Subcutaneous abdominal adipose tissue (tissue), 5 donors: ENCODE measurements around the gene SPATA3.

Source experiments
- H3K27ac ChIP-seq: one replicate; pipeline ENCODE4 v1.7.0; 2013; ENCODE audit warnings: low read depth, mild to moderate bottlenecking, inconsistent platforms, low read length, moderate library complexity
- H3K27me3 ChIP-seq, 5 donors: one replicate each; pipeline ENCODE4 v1.7.0; 2013; ENCODE audit warnings: low read length in 5 of 5, inconsistent platforms in 1 of 5; ENCODE audit not compliant: control insufficient read depth in 5 of 5, insufficient read depth in 4 of 5
- H3K36me3 ChIP-seq, 5 donors: one replicate each; pipeline ENCODE4 v1.7.0; 2013; ENCODE audit warnings: low read length in 5 of 5; ENCODE audit not compliant: control insufficient read depth in 5 of 5, insufficient read depth in 5 of 5
- H3K4me1 ChIP-seq, 5 donors: one replicate each; pipeline ENCODE4 v1.7.0; 2013; ENCODE audit warnings: low read length in 5 of 5, mild to moderate bottlenecking in 3 of 5, moderate library complexity in 1 of 5; ENCODE audit not compliant: control insufficient read depth in 5 of 5, insufficient read depth in 5 of 5
- H3K4me3 ChIP-seq, 5 donors: one replicate each; pipeline ENCODE4 v1.7.0; 2013; ENCODE audit warnings: low read length in 5 of 5, low read depth in 1 of 5
- H3K9ac ChIP-seq, 5 donors: one replicate each; pipeline ENCODE4 v1.7.0; 2013; ENCODE audit warnings: low read length in 5 of 5, mild to moderate bottlenecking in 4 of 5, moderate library complexity in 3 of 5
- H3K9me3 ChIP-seq, 5 donors: one replicate each; pipeline ENCODE4 v1.7.0; 2013; ENCODE audit warnings: low read length in 5 of 5; ENCODE audit not compliant: control insufficient read depth in 5 of 5
- donor health status: healthy.
- donor health status: healthy.
- donor health status: healthy.
- donor health status: healthy.
- donor health status: healthy.

Gene SPATA3

GRCh38 chr2:231043796-231044195 lies 47.9 kb downstream of the SPATA3 start:
- Histone ChIP-seq H3K9ac (no peak overlapping the region), H3K4me3 (no peak overlapping the region), H3K27me3 (peaks cover 3 to 24% (median 17%) of the 10 kb centered on the region in 5 donors), H3K9me3 (no peaks in the 10 kb centered on the region), H3K27ac (no peak overlapping the region), H3K4me1 (peaks cover 0 to 4% (median 0%) of the 10 kb centered on the region in 5 donors), H3K36me3 (no peaks in the 10 kb centered on the region)

DNA sequence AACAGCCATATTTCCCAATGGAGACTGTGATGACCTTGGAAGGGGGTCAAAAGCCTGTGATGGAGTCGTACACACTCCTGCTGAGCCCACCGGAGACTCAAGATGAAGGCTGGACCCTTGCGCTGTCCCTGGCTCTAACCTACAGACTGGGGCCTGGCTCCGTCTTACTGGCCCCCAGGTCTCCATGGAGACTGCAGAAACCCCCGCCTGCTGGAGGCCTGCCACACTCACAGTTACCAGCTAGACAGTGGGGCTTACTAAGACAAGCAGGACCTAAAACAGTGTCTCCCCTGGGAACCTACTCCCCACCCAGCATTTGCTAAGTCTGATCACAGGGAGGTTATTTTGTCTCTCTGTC lies 51.0 kb downstream of the SPATA3 start:
- H3K4me1 ChIP-seq = peaks cover 0 to 13% (median 10%) of the 10 kb centered on the region in 5 donors
- H3K9ac ChIP-seq = peak overlapping the region in 1 of 5 donors; percentile 10
- H3K4me3 ChIP-seq = no peak overlapping the region
- peaks cover 0 to 7% (median 4%) of the 10 kb centered on the region in 5 donors for H3K27me3 ChIP-seq
- no peaks in the 10 kb centered on the region for H3K36me3 ChIP-seq
- H3K27ac ChIP-seq = no peak overlapping the region
- H3K9me3 ChIP-seq = no peaks in the 10 kb centered on the region

GRCh38 chr2:231047274-231047922 lies 51.5 kb downstream of the SPATA3 start:
- H3K4me3 ChIP-seq = no peak overlapping the region
- peaks cover 2 to 17% (median 14%) of the 10 kb centered on the region in 5 donors for H3K4me1 ChIP-seq
- peaks cover 0 to 7% (median 2%) of the 10 kb centered on the region in 5 donors for H3K27me3 ChIP-seq
- no peaks in the 10 kb centered on the region for H3K36me3 ChIP-seq
- H3K27ac ChIP-seq = no peak overlapping the region
- H3K9me3 ChIP-seq = no peaks in the 10 kb centered on the region
- H3K9ac ChIP-seq = peak overlapping the region in 1 of 5 donors; percentile 10

- no peaks in the 10 kb centered on the region for H3K9me3 ChIP-seq
- H3K9ac ChIP-seq = no peak overlapping the region
- peaks cover 0 to 7% (median 0%) of the 10 kb centered on the region in 5 donors for H3K27me3 ChIP-seq
- H3K4me3 ChIP-seq = no peak overlapping the region
- H3K27ac ChIP-seq = no peak overlapping the region
- peaks cover 2 to 23% (median 20%) of the 10 kb centered on the region in 5 donors for H3K4me1 ChIP-seq
- H3K36me3 ChIP-seq = no peaks in the 10 kb centered on the region
Observed at GRCh38 chr2:231047923-231048915, 52.3 kb downstream of the SPATA3 start.

GRCh38 chr2:231049286-231050017 lies 53.5 kb downstream of the SPATA3 start:
- H3K4me3 ChIP-seq = no peak overlapping the region
- H3K9ac ChIP-seq = no peak overlapping the region
- H3K36me3 ChIP-seq = no peaks in the 10 kb centered on the region
- H3K4me1 ChIP-seq = peaks cover 2 to 24% (median 21%) of the 10 kb centered on the region in 5 donors
- peaks cover 0 to 7% (median 0%) of the 10 kb centered on the region in 5 donors for H3K27me3 ChIP-seq
- no peak overlapping the region for H3K27ac ChIP-seq
- H3K9me3 ChIP-seq = no peaks in the 10 kb centered on the region

DNA sequence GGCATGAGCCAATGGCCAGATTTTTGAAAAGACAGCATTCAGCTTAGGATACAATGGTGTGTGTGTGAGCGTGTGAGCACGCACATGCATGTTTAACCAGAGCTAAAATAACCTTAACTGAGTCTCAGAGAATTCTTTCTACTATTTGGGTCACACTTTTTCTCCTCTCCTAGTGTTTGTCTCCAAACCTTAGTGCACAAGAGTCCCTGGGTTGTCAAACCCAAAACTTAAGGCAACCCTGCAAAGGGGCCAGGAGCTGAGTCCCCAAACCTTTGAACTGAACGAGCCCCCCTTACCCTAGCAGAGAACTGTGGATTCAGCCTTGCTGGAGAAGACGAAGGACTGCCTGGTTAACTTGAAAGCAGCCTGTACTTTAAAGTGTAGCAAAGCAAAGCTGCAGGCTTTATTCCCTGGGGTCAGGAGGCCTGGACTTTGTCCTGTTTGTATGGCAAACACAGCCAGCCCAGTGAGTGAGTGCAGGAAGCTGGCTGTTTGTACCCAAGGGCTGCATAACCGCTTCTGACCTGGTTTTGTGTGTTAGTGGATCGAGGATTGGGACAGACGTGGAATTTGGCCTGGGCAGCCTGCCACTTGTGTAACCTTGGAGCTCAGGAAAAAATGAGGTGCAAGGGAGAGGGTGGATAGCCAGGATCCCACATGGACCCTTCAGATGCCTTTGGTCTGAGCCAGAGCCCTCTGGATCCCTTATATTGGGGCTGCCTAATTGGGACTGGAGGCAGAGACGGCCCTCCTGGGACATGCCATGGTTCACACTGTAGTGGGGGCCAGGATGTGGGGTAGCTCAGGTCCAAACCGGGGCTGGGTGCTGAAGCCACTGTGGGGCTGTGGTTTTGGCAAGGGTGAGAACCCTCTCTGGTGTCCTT lies 54.3 kb downstream of the SPATA3 start:
- Histone ChIP-seq H3K27ac (no peak overlapping the region), H3K4me1 (peaks cover 2 to 24% (median 21%) of the 10 kb centered on the region in 5 donors), H3K9ac (no peak overlapping the region), H3K4me3 (no peak overlapping the region), H3K27me3 (peaks cover 0 to 7% (median 0%) of the 10 kb centered on the region in 5 donors), H3K9me3 (no peaks in the 10 kb centered on the region), H3K36me3 (no peaks in the 10 kb centered on the region)

GRCh38 chr2:231051116-231051515 lies 55.2 kb downstream of the SPATA3 start:
- Histone ChIP-seq H3K9ac (no peak overlapping the region), H3K36me3 (no peaks in the 10 kb centered on the region), H3K4me3 (no peak overlapping the region), H3K4me1 (peaks cover 2 to 24% (median 22%) of the 10 kb centered on the region in 5 donors), H3K27me3 (peaks cover 0 to 7% (median 0%) of the 10 kb centered on the region in 5 donors), H3K27ac (no peak overlapping the region), H3K9me3 (no peaks in the 10 kb centered on the region)

DNA sequence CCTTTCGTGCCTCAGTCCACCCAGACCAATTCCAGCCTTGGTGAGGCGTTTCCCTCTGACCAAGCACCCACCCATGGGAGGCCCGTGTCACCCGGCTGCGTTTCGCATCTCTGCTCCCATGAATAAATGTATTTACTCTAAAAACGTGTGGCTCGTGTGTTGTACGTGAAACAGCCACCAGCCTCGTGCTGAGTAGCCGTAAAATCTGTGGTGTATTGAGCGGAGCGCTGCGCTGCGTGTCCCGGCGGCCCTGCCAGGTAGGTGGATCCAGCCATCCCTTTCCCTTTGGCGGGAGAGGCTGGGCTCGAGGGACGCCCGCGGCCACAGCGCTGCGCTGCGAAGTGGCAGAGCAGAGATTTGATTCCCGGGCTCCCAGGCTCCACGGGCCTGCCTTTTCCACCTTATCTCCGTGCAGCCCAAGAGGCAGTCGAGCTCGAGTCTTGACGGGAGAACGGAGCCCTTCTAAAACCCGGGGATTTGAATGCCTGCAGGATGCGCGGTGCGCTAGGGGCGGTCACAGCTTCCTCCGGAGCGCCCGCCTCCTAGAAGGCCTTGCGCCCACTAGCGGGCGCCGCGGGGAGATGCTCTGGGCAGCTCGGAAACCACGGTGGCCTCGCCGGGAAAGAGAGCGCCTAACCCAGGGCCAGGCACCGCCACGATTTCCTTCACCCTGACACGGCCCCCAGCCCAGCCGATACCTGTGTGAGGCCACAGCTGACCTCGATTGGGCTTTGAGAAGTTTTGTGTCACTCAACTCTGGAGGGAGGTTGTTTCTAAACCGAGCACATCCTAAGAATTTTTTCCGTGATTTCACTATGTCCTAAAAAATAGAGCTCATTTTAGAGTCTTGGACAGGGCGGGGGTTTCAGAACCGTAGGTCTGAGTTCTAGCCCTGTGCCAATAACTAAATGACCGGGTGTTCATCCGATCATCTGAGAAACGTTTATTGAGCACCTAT lies 56.9 kb downstream of the SPATA3 start:
- H3K4me3 ChIP-seq = peak overlapping the region; percentile 66 to 89 (median 81)
- H3K27me3 ChIP-seq = peaks cover 0 to 1% (median 0%) of the 10 kb centered on the region in 5 donors
- no peak overlapping the region for H3K27ac ChIP-seq
- H3K4me1 ChIP-seq = peaks cover 2 to 33% (median 29%) of the 10 kb centered on the region in 5 donors
- peak overlapping the region in 4 of 5 donors; percentile 48 to 77 (median 62) for H3K9ac ChIP-seq
- no peaks in the 10 kb centered on the region for H3K9me3 ChIP-seq
- no peaks in the 10 kb centered on the region for H3K36me3 ChIP-seq
